ENCODE data around the gene OPA3. TPM values are rescaled to one million over a fixed set of nuclear protein-coding genes. Genes with fewer than 3 reads are reported as not detected.

The OPA3 gene
- polyA plus RNA-seq, 1 donor (not counting 4 experiments of a cell fraction or from before 2014, with no cell fraction given) = 11.9 TPM

DNA sequence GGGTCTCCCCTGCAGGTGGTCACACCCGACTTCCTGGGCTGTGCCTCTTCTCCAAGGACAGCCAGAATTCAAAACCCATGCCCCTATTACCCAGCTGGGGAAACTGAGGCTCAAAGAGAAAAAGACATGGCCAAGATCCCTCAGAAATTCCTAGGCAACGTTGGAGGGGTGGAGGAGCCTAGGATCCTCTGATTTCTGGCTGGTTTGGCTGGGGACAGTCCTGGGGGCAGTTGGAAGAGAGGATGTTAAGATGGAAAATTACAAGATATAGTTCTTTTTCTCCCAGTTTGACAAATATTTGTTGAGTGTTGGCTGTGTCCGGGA, 74.9 kb downstream of the OPA3 start:
- Histone ChIP-seq H3K9ac (ENCODE audit: control insufficient read depth, extremely low read depth, insufficient read depth, low read length) (peak overlapping the region; percentile 94), H3K79me2 (ENCODE audit: control insufficient read depth, insufficient read depth, low read length) (peaks cover 73% of the 10 kb centered on the region), H3K27ac (ENCODE audit: control insufficient read depth, insufficient read depth, low read length) (peak overlapping the region; percentile 8), H3K9me1 (ENCODE audit: control insufficient read depth, extremely low read depth, insufficient read depth, low read length) (peaks cover 8% of the 10 kb centered on the region), H2AFZ (ENCODE audit: control insufficient read depth, low read length) (no peak overlapping the region), H3K4me3 (ENCODE audit: control insufficient read depth in 2 of 3, extremely low read depth in 1 of 3, insufficient read depth in 2 of 3, low read depth in 1 of 3, low read length in 3 of 3) (peak overlapping the region; percentile 58 to 99 (median 86)), H4K20me1 (ENCODE audit: control insufficient read depth, extremely low read depth, insufficient read depth, low read length) (peaks cover 30% of the 10 kb centered on the region), H3K4me2 (ENCODE audit: control insufficient read depth, extremely low read depth, insufficient read depth, low read depth, low read length) (peak overlapping the region; percentile 90), H3K4me1 (ENCODE audit: control insufficient read depth, extremely low read depth, insufficient read depth, low read length) (peaks cover 47% of the 10 kb centered on the region), H3K36me3 (ENCODE audit: control insufficient read depth in 2 of 2, extremely low read depth in 1 of 2, insufficient read depth in 2 of 2, low read length in 2 of 2) (peaks cover 4 to 18% of the 10 kb centered on the region in 2 experiments), H3K27me3 (ENCODE audit: control insufficient read depth, extremely low read depth, insufficient read depth, low read length) (no peaks in the 10 kb centered on the region), H3K9me3 (ENCODE audit: control insufficient read depth, low read depth, low read length) (no peaks in the 10 kb centered on the region)
- TF ChIP-seq CTCF (optimal IDR thresholded peaks at IDR 0.05 in 1 of 3, IDR thresholded peaks at IDR 0.05 in 1 of 3, conservative IDR thresholded peaks at IDR 0.05 in 1 of 3; ENCODE audit: extremely low read depth in 1 of 3, insufficient read depth in 2 of 3, low read length in 3 of 3) (no peak), EZH2 (IDR thresholded peaks at IDR 0.05; ENCODE audit: low read length) (no peak)
- FAIRE-seq (no peak), DNase-seq (ENCODE audit: low read depth, low spot score) (no peak)
- dilution Hi-C loops (cut with MboI; ENCODE audit: extremely low pct_ligation_motif_present, low sequenced_read_pairs) = no loop called here

DNA sequence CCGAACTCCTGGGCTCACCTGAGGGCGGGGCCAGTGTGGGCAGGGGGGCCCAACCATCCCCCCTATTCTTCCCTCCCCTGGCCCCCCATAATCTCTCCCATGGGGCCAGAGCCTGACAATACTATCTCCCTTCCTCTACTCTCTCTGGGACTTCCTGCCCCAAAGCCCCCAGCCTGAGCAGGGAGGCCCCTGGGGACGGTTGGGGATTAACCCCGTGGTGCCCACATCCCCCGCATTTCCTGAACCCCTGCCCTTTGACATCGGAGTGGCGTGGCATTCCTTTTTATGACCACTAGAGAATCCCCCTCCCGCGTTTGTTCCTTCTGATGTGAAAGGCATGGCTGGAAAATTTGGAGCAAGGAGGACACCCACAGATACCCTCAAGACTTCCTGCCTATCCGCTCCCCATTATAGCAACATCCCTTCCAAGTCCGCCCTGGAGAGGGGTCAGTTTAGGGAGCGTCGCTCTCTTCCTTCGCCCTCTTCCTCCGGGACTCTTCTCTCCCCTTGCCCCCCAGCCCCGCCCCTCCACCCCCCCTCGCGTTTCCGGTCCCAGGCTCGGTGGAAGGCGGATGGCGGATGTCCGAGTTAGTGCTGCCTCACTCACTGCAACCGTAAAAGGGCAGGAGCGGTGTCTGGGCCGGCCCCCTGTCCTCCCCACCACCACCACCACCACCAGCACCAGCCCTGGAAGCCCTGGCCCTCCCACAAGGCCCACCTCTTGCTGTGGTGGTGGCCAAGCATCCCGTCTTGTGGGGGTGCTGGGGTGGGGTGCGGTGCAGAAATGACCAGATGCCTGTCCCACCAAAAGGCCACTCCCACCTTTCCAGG, 75.5 kb downstream of the OPA3 start:
- dilution Hi-C loops (cut with MboI; ENCODE audit: extremely low pct_ligation_motif_present, low sequenced_read_pairs) = no loop called here
- no peak for FAIRE-seq
- Histone ChIP-seq H3K9me1 (ENCODE audit: control insufficient read depth, extremely low read depth, insufficient read depth, low read length) (peaks cover 6% of the 10 kb centered on the region), H3K27ac (ENCODE audit: control insufficient read depth, insufficient read depth, low read length) (peak overlapping the region; percentile 95), H3K4me3 (ENCODE audit: control insufficient read depth in 2 of 3, extremely low read depth in 1 of 3, insufficient read depth in 2 of 3, low read depth in 1 of 3, low read length in 3 of 3) (peak overlapping the region; percentile 58 to 99 (median 86)), H3K36me3 (ENCODE audit: control insufficient read depth in 2 of 2, extremely low read depth in 1 of 2, insufficient read depth in 2 of 2, low read length in 2 of 2) (peaks cover 4 to 18% of the 10 kb centered on the region in 2 experiments), H3K4me1 (ENCODE audit: control insufficient read depth, extremely low read depth, insufficient read depth, low read length) (peaks cover 41% of the 10 kb centered on the region), H2AFZ (ENCODE audit: control insufficient read depth, low read length) (no peak overlapping the region), H3K9me3 (ENCODE audit: control insufficient read depth, low read depth, low read length) (no peaks in the 10 kb centered on the region), H3K9ac (ENCODE audit: control insufficient read depth, extremely low read depth, insufficient read depth, low read length) (peak overlapping the region; percentile 94), H3K79me2 (ENCODE audit: control insufficient read depth, insufficient read depth, low read length) (peaks cover 67% of the 10 kb centered on the region), H4K20me1 (ENCODE audit: control insufficient read depth, extremely low read depth, insufficient read depth, low read length) (peaks cover 24% of the 10 kb centered on the region), H3K27me3 (ENCODE audit: control insufficient read depth, extremely low read depth, insufficient read depth, low read length) (no peaks in the 10 kb centered on the region), H3K4me2 (ENCODE audit: control insufficient read depth, extremely low read depth, insufficient read depth, low read depth, low read length) (peak overlapping the region; percentile 90)
- DNase-seq (ENCODE audit: low read depth, low spot score) = no peak
- TF ChIP-seq CTCF (optimal IDR thresholded peaks at IDR 0.05 in 1 of 3, IDR thresholded peaks at IDR 0.05 in 1 of 3, conservative IDR thresholded peaks at IDR 0.05 in 1 of 3; ENCODE audit: extremely low read depth in 1 of 3, insufficient read depth in 2 of 3, low read length in 3 of 3) = no peak
- TF ChIP-seq EZH2 (IDR thresholded peaks at IDR 0.05; ENCODE audit: low read length) = no peak

All from keratinocyte (primary cell).